Endodermal cell (in vitro differentiated cells): ENCODE measurements around the gene GSE1. TPM values are rescaled to one million over a fixed set of nuclear protein-coding genes. Genes with fewer than 3 reads are reported as not detected.
A peak's percentile ranks its signal among the peaks of the same experiment; 100 is the strongest.

ENCODE experiments used
- DNase-seq: peaks from one replicate; pipeline ENCODE4 v3.0.0-alpha.2; 2017
- H3K27ac ChIP-seq: 2 replicates; pipeline ENCODE4 v1.5.1; 2013; ENCODE audit warnings: mild to moderate bottlenecking, low read depth, low read length, moderate library complexity
- H3K27me3 ChIP-seq: 2 replicates; pipeline ENCODE4 v1.6.1; 2013; ENCODE audit warnings: mild to moderate bottlenecking, low read length, moderate library complexity; ENCODE audit not compliant: insufficient read depth, control insufficient read depth, poor library complexity, severe bottlenecking
- H3K36me3 ChIP-seq: 2 replicates; pipeline ENCODE4 v1.7.0; 2013; ENCODE audit warnings: mild to moderate bottlenecking, low read length, moderate library complexity; ENCODE audit not compliant: control insufficient read depth, insufficient read depth
- H3K4me1 ChIP-seq: one replicate; pipeline ENCODE4 v1.7.0; 2013; ENCODE audit warnings: low read length; ENCODE audit not compliant: control insufficient read depth, insufficient read depth
- H3K4me3 ChIP-seq: 2 replicates; pipeline ENCODE4 v1.5.1; 2013; ENCODE audit warnings: mild to moderate bottlenecking, low read length, moderate library complexity
- H3K9ac ChIP-seq: 2 replicates; pipeline ENCODE4 v1.6.1; 2013; ENCODE audit warnings: mild to moderate bottlenecking, low read length, moderate library complexity; ENCODE audit not compliant: poor library complexity, severe bottlenecking; ENCODE audit errors: extremely low read depth
- H3K9me3 ChIP-seq: 2 replicates; pipeline ENCODE4 v1.6.1; 2013; ENCODE audit warnings: mild to moderate bottlenecking, low read length, moderate library complexity; ENCODE audit not compliant: control insufficient read depth
- H3K27ac Mint-ChIP-seq: 2 replicates; pipeline ENCODE4 v1.8.0; 2020; ENCODE audit warnings: mixed read lengths
- H3K27me3 Mint-ChIP-seq: 2 replicates; pipeline ENCODE4 v1.8.0; 2021; ENCODE audit warnings: mild to moderate bottlenecking, mixed read lengths; ENCODE audit not compliant: insufficient read depth
- H3K36me3 Mint-ChIP-seq: 2 replicates; pipeline ENCODE4 v1.8.0; 2020; ENCODE audit warnings: low read depth, mixed read lengths
- H3K4me1 Mint-ChIP-seq: 2 replicates; pipeline ENCODE4 v1.8.0; 2020; ENCODE audit warnings: mixed read lengths
- H3K4me3 Mint-ChIP-seq: 2 replicates; pipeline ENCODE4 v1.8.0; 2020; ENCODE audit warnings: mild to moderate bottlenecking, moderate library complexity, mixed read lengths
- H3K9me3 Mint-ChIP-seq: 2 replicates; pipeline ENCODE4 v1.8.0; 2020; ENCODE audit warnings: mild to moderate bottlenecking, mixed read lengths
- WGBS, 2 experiments: methylation state at CpG; one replicate each; pipeline versions ENCODE4 v1.1.5 to v1.1.7; 2013; ENCODE audit warnings: missing lambda C conversion rate in 2 of 2, mixed read lengths in 1 of 2; ENCODE audit not compliant: insufficient coverage in 1 of 2, insufficient read length in 1 of 2; 5-methylcytosine and 5-hydroxymethylcytosine counted together
- total RNA-seq, 2 donors: library from RNA; stranded (reverse); fragmentation: NEBNext Ultra II Directional in 1 of 2; extraction: Animal tissue kit (Norgen Biotek cat#: 25700) in 1 of 2; gene quantifications; 2 replicates in 1 of 2; 3 replicates in 1 of 2; pipeline ENCODE4 v1.2.1, GENCODE V29; 2021
- TF ChIP-seq, protein P1 (sequence below): fragments of 200-600 bp; sonication (generic); conservative IDR thresholded peaks from 2 replicates; pipeline ENCODE4 v1.5.0; 2021; ENCODE audit warnings: antibody characterized with exemption, mild to moderate bottlenecking

Gene GSE1
- total RNA-seq, 2 donors from 2014 or later = 108 to 128 TPM

DNA sequence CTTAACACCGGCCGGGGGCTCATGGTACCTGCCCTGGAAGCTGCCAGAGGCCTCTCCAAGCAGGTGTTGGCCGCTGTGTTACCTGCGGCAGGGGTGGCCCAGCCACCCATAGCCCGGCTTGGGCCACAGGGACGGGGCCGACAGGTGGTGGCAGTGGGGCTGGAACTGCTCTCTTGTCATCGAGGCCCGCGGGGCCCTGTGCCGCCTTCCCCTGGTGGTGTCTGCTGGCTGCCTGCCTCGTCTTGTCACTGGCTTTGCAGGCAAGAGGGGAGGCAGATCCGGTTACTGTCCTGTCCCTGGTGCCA lies 27.1 kb downstream of the GSE1 start:
- TF ChIP-seq, protein P1, sequence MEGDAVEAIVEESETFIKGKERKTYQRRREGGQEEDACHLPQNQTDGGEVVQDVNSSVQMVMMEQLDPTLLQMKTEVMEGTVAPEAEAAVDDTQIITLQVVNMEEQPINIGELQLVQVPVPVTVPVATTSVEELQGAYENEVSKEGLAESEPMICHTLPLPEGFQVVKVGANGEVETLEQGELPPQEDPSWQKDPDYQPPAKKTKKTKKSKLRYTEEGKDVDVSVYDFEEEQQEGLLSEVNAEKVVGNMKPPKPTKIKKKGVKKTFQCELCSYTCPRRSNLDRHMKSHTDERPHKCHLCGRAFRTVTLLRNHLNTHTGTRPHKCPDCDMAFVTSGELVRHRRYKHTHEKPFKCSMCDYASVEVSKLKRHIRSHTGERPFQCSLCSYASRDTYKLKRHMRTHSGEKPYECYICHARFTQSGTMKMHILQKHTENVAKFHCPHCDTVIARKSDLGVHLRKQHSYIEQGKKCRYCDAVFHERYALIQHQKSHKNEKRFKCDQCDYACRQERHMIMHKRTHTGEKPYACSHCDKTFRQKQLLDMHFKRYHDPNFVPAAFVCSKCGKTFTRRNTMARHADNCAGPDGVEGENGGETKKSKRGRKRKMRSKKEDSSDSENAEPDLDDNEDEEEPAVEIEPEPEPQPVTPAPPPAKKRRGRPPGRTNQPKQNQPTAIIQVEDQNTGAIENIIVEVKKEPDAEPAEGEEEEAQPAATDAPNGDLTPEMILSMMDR = no peak
- no peak for DNase-seq
- Mint-ChIP-seq H3K36me3 (peaks cover 17% of the 10 kb centered on the region), H3K27ac (no peak overlapping the region), H3K9me3 (no peaks in the 10 kb centered on the region), H3K4me1 (no peaks in the 10 kb centered on the region), H3K27me3 (no peaks in the 10 kb centered on the region), H3K4me3 (no peak overlapping the region)
- H3K9me3 ChIP-seq = no peaks in the 10 kb centered on the region
- no peak overlapping the region for H3K4me3 ChIP-seq
- 93 to 100% methylated on average over 1 to 13 of the region's 13 CpGs for WGBS, 2 experiments
- no peak overlapping the region for H3K27ac ChIP-seq
- H3K9ac ChIP-seq = no peak overlapping the region
- H3K36me3 ChIP-seq = peaks cover 13% of the 10 kb centered on the region
- no peaks in the 10 kb centered on the region for H3K27me3 ChIP-seq
- H3K4me1 ChIP-seq = no peaks in the 10 kb centered on the region

DNA sequence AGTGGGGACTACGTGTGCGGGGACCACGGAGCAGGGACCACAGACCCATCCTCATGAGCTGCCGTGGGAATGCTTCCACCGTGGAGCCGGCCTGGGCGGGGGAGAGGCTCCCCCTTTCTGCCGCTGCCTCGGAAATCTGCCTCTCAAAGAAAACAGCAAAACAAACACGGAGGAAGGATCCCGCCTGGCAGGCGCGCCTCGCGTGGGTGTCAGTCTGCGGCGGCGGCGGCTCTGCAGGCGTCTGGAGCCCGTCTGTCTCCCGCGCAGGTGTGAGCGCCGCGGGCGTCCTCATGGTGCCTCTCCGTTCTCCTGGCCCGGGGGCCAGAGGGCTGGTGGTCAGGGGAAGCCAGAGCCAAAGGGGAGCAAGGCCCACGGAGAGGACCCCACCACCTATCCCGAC lies 27.5 kb downstream of the GSE1 start:
- H3K27me3 ChIP-seq = no peaks in the 10 kb centered on the region
- Mint-ChIP-seq H3K4me3 (no peak overlapping the region), H3K36me3 (peaks cover 17% of the 10 kb centered on the region), H3K4me1 (no peaks in the 10 kb centered on the region), H3K27ac (no peak overlapping the region), H3K27me3 (no peaks in the 10 kb centered on the region), H3K9me3 (no peaks in the 10 kb centered on the region)
- WGBS, 2 experiments = 86 to 97% methylated on average over 19 to 31 of the region's 31 CpGs
- no peak for DNase-seq
- H3K4me1 ChIP-seq = no peaks in the 10 kb centered on the region
- peaks cover 13% of the 10 kb centered on the region for H3K36me3 ChIP-seq
- H3K9me3 ChIP-seq = no peaks in the 10 kb centered on the region
- TF ChIP-seq, protein P1 = no peak
- no peak overlapping the region for H3K27ac ChIP-seq
- no peak overlapping the region for H3K9ac ChIP-seq
- H3K4me3 ChIP-seq = no peak overlapping the region

DNA sequence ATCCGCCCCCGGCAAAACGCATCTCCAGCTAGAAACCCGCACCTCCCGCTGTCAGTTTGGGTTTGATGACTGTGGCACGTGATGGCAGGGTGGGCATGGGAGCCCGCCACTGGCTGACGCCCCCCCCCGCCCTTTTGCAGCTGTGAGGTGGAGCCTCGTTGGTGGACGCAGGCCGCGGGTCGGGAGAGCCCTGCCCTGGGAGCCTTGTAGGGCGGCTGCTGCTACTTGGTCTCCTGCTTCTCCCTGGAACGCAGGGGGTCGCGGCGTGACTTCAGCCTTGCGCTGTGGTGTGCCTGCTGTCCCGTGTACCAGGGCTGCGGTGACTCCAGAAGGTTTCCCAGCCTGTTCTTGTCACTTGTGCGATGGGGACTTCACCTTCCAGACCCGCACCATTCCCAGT lies 28.2 kb downstream of the GSE1 start:
- Histone ChIP-seq H3K9me3 (no peaks in the 10 kb centered on the region), H3K36me3 (peaks cover 16% of the 10 kb centered on the region), H3K27ac (no peak overlapping the region), H3K9ac (no peak overlapping the region), H3K27me3 (no peaks in the 10 kb centered on the region), H3K4me3 (no peak overlapping the region), H3K4me1 (no peaks in the 10 kb centered on the region)
- Mint-ChIP-seq H3K27ac (peak overlapping the region; percentile 70), H3K36me3 (peaks cover 17% of the 10 kb centered on the region), H3K27me3 (no peaks in the 10 kb centered on the region), H3K9me3 (no peaks in the 10 kb centered on the region), H3K4me3 (no peak overlapping the region), H3K4me1 (no peaks in the 10 kb centered on the region)
- TF ChIP-seq, protein P1 = no peak
- 91 to 93% methylated on average over 5 to 24 of the region's 24 CpGs for WGBS, 2 experiments
- DNase-seq = no peak
